NCI-H446 treated with DMSO at 0.1 percent for 48 hours (cell line): Measurements from ENCODE around the gene PITPNM2.

Experiments used
- DNase-seq: peaks from one replicate; lab custom pipeline; 2025; lab: John Stamatoyannopoulos, UW

The PITPNM2 gene

DNA sequence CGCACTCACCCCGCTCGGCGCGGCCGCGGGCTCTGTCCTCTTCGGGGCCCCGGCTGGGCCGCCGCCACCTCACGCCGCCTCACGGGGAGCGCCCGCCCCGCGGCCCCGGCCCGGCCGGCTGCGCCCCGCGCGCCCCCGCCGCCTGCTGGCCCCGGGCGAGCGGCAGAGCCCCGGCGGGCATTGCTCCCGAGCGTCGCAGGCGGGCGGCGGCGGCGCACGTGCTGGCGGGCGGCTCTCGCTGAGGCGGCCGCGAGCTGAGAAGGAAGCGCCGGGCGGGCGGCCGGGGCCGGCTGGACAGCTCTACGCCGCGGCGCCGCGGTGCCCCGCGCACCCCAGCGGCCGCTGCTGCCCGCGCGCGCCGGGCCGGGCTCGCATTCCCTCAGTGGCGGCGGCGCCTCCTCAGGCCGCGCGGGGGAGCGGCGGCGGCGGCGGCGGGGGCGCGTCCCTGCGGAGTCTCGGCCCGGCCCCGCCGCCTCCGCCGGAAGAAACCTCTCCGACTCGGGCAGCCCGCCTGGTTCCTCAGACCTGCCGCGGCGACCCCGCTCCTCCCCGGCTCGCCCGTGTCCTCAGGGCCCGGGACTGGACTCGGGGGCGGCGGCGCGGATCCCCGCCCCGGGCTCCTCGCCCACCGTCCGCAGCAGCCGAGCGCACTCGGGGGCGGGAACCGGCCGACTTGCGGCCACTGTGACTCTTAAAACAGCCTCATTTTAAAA is at the start of gene PITPNM2:
PITPNM2 (minus strand) TSS at position 347 of the 713 bp plus-strand sequence. CDS start 116,500 bp downstream, outside the sequence.
- no peak for DNase-seq

GRCh38 chr12:123200414-123200813 is 49.5 kb upstream of the PITPNM2 start:
- DNase-seq: no peak

DNA sequence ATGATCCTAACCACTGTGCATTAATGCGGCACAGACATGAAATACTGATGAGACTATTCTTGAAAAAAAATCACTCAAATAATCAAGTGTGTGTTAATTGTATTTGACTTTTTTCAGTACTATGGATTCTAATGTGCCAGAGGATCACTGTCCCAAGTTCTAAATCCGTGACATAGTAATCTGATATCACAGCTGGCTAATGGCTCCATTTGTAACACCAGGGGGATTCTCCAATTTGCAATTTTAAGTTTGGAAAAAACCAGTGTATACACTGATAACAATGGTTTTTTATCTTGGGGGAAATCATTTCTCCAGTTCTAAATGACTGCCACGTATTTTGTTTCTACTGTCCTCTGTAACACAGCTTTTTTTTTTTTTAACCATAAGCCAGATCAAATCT is 49.0 kb upstream of the PITPNM2 start:
- no peak for DNase-seq

- no peak for DNase-seq
Measured at GRCh38 chr12:123187637-123188036, 36.7 kb upstream of the PITPNM2 start.

DNA sequence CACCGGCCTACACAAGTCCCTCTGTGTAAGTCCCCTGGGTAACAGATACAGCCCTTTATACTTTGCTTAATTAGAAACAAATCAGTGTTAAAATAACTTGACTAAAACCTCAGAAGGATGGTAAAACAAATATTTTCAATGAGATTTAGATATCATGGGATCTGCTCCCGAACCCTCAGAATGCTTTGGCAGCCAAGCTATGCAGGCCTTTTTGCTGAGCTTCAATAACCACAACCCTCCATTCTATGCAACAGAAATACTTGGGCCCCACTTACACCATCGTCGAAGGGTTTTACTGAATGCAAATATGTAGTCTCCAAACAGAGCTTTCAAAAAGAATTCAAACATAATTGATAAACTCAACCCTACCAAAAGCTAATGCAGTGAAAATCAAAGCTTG is 29.3 kb upstream of the PITPNM2 start:
- no peak for DNase-seq

GRCh38 chr12:123171967-123172366 is 21.1 kb upstream of the PITPNM2 start:
- no peak for DNase-seq

GRCh38 chr12:123167329-123167728 is 16.4 kb upstream of the PITPNM2 start:
- no peak for DNase-seq

- DNase-seq: no peak
Measured at GRCh38 chr12:123165537-123165936, 14.6 kb upstream of the PITPNM2 start.

- DNase-seq: no peak
Measured at GRCh38 chr12:123164710-123165261, 13.9 kb upstream of the PITPNM2 start.

GRCh38 chr12:123164222-123164621 is 13.3 kb upstream of the PITPNM2 start:
- no peak for DNase-seq

GRCh38 chr12:123163227-123163626 is 12.3 kb upstream of the PITPNM2 start:
- no peak for DNase-seq

- no peak for DNase-seq
Measured at GRCh38 chr12:123160801-123161487, 10.1 kb upstream of the PITPNM2 start.

GRCh38 chr12:123153906-123154305 is 3.0 kb upstream of the PITPNM2 start:
- no peak for DNase-seq

- no peak for DNase-seq
Measured at GRCh38 chr12:123152833-123153232, 1.9 kb upstream of the PITPNM2 start.

DNA sequence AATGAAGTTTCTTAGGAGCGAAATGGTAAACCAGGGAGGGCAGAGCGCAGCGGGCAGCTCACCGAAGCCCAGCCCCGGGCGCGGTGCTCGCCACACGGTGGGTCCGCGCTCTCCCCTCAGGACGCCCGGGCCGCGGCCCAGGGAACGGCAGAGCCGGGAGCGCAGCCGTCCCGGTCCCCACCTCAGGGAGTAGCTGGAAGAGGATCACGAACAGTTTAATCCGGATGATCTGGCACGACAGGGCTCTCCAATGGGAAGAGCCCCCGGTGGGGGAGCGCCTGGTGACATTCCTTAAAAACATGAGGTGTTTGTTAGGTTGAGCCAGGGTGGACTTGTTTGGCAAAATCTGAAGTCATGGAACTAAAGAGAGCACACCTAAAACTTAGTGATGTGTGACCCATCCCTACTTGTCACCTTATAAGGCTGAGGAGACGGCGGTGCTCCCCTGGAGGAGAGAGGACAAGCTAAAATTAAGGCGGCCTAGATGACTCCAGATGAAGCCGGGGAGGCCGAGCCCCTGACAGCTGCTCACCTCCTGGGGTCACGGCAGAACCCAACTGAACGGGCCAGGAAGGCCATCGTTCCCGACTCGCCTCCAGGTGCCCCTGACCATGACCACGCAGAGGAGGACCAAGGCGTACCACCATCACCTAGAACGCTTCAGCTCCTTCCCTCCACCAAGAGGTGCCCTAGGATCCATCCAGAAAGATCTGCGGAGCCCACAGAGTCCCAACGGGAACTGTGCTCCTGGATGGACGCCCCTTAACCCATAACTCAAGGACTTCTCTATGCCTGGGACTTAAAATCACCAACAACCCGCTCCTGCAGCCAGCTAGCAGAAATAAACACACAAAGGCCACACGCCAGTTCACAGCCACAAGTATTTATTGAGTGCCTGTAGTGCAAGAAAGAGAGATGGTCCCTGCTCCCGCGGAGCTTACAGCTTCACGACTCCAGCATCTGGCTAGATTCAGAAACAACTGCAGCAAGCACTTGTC is 866 bp upstream of the PITPNM2 start:
- no peak for DNase-seq

- no peak for DNase-seq
Measured at GRCh38 chr12:123150275-123150743, 581 bp downstream of the PITPNM2 start.

GRCh38 chr12:123149501-123150274 is 1.2 kb downstream of the PITPNM2 start:
- DNase-seq: no peak

DNA sequence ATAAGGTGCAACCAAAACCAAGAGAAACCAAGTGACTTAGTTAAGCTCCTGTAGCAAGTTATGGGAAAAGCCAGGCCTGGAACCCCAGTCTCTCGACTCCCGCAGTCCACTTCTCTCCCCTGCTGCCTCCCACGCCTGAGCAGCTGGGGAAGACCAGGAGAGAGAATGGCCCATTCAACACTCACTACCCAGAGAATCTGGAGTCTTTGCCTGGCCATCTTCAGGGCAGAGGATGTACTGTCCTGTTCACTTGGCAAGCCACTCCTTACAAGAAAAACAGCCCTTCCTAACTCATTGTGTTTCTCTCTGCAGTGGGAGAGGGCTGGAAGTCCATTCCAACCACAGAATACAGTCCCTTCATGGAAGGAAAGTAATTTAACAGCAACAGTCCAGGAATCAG is 1.8 kb downstream of the PITPNM2 start:
- DNase-seq: no peak

DNA sequence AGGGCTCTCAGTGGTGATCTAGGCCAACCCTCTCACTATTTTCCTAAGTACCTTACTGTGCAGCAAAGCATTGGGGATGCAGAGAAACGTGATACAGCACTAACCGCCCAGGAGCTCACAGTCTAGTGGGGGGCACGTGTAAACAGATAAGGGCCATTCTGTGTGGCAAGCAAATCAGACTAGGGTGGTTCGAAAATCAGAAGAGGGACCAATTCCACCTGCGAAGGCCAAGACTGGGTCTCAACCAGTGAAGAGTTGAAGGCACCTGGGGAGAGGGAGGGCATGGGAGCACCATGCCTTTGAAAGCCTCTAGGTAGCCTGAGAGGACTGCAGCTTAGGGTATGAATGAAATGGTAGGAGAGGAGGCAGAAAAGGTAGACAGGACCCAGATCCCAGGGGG is 2.2 kb downstream of the PITPNM2 start:
- no peak for DNase-seq

DNA sequence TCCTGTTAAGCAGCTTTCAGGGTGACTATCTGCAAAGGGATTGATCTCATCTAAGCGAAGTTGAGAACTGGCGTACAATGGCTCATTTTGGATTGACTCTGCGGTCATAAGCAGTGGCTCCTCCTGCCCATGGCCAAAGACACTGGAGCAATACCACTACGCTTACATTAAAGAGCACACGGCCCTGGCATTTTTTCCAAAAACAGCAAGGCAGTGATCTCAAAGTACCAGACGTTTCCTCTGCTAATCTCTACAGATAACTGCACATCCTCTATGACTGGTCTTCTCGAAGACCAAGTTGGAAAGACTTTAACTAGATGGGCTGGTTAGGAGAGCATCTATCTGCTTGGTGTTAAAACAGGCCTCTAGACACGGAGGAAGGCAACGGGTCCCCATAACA is 2.7 kb downstream of the PITPNM2 start:
- no peak for DNase-seq

DNA sequence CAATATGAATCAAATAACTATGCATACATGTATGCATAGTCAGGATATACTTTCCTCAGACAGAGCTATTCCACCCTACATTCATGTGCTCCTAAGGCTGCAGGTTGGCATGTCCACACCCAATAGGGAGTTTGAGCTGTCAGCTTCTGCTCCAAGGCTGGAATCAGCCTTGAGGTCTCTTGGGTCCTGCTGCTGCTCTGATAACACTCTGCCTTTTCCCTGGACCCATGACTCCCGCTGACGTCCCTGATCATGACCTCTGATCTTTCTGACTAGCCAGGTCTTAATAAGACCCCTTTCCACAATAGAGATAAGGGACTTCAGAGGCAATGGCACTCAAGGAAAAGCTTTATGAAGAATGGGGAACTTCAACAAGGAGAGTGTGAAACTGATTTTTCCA is 5.7 kb downstream of the PITPNM2 start:
- DNase-seq: no peak
